ENCODE results near the gene TMEM88.

DNA sequence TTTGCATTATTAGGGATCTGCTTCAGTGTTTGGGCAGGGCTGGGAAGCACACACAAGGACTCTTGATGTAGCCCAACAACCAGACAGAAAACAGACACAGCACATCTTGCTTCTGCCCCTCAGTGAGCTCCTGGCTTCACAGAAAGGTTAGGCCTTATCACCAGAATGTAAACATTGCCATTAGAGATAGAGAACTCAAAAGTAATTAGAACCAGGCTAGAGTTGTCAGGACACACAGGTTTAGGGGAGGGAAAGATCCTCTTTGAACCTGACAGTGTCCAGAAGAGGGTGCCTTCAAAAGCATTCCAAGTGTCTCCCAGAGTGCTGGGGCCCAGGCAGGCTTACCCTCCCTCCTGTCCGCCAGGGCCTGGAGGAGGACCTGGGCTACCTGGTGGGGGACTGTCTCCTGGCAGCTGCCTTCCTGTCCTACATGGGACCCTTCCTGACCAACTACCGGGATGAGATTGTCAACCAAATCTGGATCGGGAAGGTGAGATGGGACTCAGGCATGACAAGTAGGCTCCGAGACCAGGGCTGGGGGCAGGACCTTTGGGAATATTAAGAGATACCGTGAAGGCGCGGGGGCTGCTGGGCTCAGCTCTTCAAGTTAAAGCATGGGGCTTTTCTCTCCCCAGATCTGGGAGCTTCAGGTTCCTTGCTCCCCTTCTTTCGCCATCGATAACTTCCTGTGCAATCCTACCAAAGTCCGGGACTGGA lies 37.8 kb upstream of the TMEM88 start:
- TF ChIP-seq, protein P1, sequence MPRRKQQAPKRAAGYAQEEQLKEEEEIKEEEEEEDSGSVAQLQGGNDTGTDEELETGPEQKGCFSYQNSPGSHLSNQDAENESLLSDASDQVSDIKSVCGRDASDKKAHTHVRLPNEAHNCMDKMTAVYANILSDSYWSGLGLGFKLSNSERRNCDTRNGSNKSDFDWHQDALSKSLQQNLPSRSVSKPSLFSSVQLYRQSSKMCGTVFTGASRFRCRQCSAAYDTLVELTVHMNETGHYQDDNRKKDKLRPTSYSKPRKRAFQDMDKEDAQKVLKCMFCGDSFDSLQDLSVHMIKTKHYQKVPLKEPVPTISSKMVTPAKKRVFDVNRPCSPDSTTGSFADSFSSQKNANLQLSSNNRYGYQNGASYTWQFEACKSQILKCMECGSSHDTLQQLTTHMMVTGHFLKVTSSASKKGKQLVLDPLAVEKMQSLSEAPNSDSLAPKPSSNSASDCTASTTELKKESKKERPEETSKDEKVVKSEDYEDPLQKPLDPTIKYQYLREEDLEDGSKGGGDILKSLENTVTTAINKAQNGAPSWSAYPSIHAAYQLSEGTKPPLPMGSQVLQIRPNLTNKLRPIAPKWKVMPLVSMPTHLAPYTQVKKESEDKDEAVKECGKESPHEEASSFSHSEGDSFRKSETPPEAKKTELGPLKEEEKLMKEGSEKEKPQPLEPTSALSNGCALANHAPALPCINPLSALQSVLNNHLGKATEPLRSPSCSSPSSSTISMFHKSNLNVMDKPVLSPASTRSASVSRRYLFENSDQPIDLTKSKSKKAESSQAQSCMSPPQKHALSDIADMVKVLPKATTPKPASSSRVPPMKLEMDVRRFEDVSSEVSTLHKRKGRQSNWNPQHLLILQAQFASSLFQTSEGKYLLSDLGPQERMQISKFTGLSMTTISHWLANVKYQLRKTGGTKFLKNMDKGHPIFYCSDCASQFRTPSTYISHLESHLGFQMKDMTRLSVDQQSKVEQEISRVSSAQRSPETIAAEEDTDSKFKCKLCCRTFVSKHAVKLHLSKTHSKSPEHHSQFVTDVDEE (CRISPR knock-in tag; IDR thresholded peaks at IDR 0.05), result no peak
- TF ChIP-seq ESRRG (CRISPR knock-in tag; IDR thresholded peaks at IDR 0.05) (no peak), ARNTL (CRISPR knock-in tag; IDR thresholded peaks at IDR 0.05; ENCODE audit: borderline replicate concordance, low read depth) (no peak), ZFP30 (CRISPR knock-in tag; IDR thresholded peaks at IDR 0.05) (no peak), ZFP3 (CRISPR knock-in tag; IDR thresholded peaks at IDR 0.05) (no peak), CSDC2 (CRISPR knock-in tag; IDR thresholded peaks at IDR 0.05) (no peak), TOX (CRISPR knock-in tag; IDR thresholded peaks at IDR 0.05; ENCODE audit: borderline replicate concordance) (no peak), GLIS3 (CRISPR knock-in tag; IDR thresholded peaks at IDR 0.05) (no peak), RARB (CRISPR knock-in tag; IDR thresholded peaks at IDR 0.05) (no peak), SNAI2 (CRISPR knock-in tag; IDR thresholded peaks at IDR 0.05) (no peak)
- TF ChIP-seq, protein P2, sequence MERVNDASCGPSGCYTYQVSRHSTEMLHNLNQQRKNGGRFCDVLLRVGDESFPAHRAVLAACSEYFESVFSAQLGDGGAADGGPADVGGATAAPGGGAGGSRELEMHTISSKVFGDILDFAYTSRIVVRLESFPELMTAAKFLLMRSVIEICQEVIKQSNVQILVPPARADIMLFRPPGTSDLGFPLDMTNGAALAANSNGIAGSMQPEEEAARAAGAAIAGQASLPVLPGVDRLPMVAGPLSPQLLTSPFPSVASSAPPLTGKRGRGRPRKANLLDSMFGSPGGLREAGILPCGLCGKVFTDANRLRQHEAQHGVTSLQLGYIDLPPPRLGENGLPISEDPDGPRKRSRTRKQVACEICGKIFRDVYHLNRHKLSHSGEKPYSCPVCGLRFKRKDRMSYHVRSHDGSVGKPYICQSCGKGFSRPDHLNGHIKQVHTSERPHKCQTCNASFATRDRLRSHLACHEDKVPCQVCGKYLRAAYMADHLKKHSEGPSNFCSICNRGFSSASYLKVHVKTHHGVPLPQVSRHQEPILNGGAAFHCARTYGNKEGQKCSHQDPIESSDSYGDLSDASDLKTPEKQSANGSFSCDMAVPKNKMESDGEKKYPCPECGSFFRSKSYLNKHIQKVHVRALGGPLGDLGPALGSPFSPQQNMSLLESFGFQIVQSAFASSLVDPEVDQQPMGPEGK (CRISPR knock-in tag; IDR thresholded peaks at IDR 0.05; ENCODE audit: borderline replicate concordance), result no peak
- TF ChIP-seq, protein P3, sequence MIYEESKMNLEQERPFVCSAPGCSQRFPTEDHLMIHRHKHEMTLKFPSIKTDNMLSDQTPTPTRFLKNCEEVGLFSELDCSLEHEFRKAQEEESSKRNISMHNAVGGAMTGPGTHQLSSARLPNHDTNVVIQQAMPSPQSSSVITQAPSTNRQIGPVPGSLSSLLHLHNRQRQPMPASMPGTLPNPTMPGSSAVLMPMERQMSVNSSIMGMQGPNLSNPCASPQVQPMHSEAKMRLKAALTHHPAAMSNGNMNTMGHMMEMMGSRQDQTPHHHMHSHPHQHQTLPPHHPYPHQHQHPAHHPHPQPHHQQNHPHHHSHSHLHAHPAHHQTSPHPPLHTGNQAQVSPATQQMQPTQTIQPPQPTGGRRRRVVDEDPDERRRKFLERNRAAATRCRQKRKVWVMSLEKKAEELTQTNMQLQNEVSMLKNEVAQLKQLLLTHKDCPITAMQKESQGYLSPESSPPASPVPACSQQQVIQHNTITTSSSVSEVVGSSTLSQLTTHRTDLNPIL (CRISPR knock-in tag; IDR thresholded peaks at IDR 0.05; ENCODE audit: low read depth), result no peak
- TF ChIP-seq, protein P4, sequence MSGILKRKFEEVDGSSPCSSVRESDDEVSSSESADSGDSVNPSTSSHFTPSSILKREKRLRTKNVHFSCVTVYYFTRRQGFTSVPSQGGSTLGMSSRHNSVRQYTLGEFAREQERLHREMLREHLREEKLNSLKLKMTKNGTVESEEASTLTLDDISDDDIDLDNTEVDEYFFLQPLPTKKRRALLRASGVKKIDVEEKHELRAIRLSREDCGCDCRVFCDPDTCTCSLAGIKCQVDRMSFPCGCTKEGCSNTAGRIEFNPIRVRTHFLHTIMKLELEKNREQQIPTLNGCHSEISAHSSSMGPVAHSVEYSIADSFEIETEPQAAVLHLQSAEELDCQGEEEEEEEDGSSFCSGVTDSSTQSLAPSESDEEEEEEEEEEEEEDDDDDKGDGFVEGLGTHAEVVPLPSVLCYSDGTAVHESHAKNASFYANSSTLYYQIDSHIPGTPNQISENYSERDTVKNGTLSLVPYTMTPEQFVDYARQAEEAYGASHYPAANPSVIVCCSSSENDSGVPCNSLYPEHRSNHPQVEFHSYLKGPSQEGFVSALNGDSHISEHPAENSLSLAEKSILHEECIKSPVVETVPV (CRISPR knock-in tag; IDR thresholded peaks at IDR 0.05), result no peak
- TF ChIP-seq, protein P5, sequence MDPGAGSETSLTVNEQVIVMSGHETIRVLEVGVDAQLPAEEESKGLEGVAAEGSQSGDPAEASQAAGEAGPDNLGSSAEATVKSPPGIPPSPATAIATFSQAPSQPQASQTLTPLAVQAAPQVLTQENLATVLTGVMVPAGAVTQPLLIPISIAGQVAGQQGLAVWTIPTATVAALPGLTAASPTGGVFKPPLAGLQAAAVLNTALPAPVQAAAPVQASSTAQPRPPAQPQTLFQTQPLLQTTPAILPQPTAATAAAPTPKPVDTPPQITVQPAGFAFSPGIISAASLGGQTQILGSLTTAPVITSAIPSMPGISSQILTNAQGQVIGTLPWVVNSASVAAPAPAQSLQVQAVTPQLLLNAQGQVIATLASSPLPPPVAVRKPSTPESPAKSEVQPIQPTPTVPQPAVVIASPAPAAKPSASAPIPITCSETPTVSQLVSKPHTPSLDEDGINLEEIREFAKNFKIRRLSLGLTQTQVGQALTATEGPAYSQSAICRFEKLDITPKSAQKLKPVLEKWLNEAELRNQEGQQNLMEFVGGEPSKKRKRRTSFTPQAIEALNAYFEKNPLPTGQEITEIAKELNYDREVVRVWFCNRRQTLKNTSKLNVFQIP (CRISPR knock-in tag; IDR thresholded peaks at IDR 0.05; ENCODE audit: borderline replicate concordance, low read depth), result no peak
